ENCODE results near the gene RAB38.

The RAB38 gene

DNA sequence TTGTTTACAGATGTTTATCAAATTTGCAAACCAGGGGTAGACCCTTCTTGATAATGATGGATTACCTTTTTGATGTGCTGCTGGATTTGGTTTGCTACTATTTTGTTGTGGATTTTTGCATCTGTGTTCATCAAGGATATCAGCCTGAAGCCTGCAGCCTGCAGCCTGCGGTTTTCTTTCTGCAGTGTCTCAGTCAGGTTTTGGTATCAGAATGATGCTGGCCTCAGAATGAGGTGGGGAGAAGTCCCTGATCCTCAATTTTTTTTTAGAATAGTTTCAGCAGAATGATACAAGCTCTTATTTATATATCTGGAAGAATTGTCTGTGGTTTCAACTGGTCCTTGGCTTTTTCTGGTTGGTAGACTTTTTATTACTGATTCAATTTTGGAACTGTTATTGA is 19.7 kb upstream of the RAB38 start:
- Histone ChIP-seq H3K4me3 (no peak overlapping the region), H3K36me3 (no peaks in the 10 kb centered on the region), H3K27ac (no peak overlapping the region), H4K20me1 (no peaks in the 10 kb centered on the region), H3K4me2 (no peak overlapping the region), H3K9me3 (peaks cover 28% of the 10 kb centered on the region), H3K4me1 (no peaks in the 10 kb centered on the region), H3K27me3 (no peaks in the 10 kb centered on the region), H3K9ac (no peak overlapping the region)
- TF ChIP-seq Cebpa-rat (IDR thresholded peaks at IDR 0.05) = no peak

DNA sequence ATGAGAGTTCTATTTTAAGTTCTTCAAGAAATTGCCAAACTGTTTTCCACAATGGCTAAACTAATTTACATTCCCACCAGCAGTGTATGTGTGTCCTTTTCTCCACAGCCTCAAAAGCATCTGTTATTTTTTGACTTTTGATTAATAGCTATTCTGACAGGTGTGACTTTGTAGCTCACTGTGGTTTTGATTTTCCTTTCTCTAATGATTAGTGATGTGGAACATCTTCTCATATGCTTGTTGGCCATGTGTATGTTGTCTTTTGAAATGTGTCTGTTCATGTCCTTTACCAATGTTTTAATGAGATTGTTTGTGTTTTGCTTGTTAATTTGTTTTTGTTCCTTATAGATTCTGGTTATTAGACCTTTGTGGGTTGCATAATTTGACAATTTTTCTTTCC is 18.0 kb upstream of the RAB38 start:
- Histone ChIP-seq H3K27me3 (no peaks in the 10 kb centered on the region), H3K9ac (no peak overlapping the region), H4K20me1 (no peaks in the 10 kb centered on the region), H3K4me3 (no peak overlapping the region), H3K27ac (no peak overlapping the region), H3K9me3 (peaks cover 28% of the 10 kb centered on the region), H3K4me1 (no peaks in the 10 kb centered on the region), H3K4me2 (no peak overlapping the region), H3K36me3 (no peaks in the 10 kb centered on the region)
- TF ChIP-seq Cebpa-rat (IDR thresholded peaks at IDR 0.05) = no peak

DNA sequence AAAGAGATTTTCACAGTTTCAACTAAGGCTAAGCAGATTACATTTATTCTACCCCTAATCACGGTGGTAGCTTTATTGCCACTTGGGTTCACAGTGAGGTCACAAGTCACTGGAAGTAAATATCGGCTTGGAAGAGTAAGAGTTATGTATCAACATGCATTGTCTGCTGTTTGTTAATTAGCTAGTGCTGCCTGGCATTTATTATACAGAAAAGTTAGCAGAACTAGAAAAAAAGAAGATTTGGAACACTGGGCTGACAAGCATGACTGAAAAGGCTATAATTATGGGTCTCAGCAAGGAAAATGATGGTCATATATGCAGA is 13.7 kb upstream of the RAB38 start:
- no peak for TF ChIP-seq Cebpa-rat (IDR thresholded peaks at IDR 0.05)
- H3K27me3 ChIP-seq = no peaks in the 10 kb centered on the region
- H3K36me3 ChIP-seq = no peaks in the 10 kb centered on the region
- no peaks in the 10 kb centered on the region for H3K4me1 ChIP-seq
- H3K4me2 ChIP-seq = no peak overlapping the region
- peaks cover 9% of the 10 kb centered on the region for H3K9me3 ChIP-seq
- H3K4me3 ChIP-seq = no peak overlapping the region
- H3K27ac ChIP-seq = no peak overlapping the region
- H3K9ac ChIP-seq = no peak overlapping the region
- no peaks in the 10 kb centered on the region for H4K20me1 ChIP-seq

DNA sequence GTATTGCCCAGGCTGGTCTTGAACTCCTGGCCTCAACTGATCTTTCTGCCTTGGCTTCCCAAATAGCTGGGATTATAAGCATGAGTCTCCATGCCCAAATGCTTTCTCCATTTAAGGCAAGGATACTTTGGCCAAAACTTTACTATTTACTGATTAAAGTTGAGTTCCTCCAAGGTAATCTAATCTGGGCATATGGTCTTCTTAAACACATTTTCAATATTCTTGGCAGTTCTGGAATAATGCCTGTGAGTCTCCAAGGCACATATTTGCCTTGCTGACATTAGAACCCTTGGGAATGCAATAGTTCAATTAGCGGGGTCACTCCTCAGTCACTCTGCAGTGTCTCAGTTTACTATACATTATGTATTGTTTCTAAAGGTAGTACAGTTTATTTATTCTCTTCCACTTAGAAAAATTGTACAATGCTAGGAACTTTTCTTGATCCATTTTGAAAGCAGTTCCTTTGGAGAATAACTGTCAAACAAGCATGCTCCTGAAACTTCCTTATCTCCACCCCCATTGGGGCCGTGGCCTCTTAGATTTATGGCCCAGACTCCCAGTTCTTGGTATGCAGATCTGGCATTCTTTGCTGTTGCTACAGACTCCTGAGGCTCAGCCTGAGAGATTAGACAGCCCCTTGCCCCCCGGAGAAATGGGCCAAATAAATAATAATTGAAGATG is 13.1 kb upstream of the RAB38 start:
- H3K9ac ChIP-seq = no peak overlapping the region
- no peaks in the 10 kb centered on the region for H3K27me3 ChIP-seq
- H3K4me3 ChIP-seq = no peak overlapping the region
- no peak overlapping the region for H3K27ac ChIP-seq
- H3K9me3 ChIP-seq = peaks cover 9% of the 10 kb centered on the region
- no peaks in the 10 kb centered on the region for H3K4me1 ChIP-seq
- H3K36me3 ChIP-seq = no peaks in the 10 kb centered on the region
- no peaks in the 10 kb centered on the region for H4K20me1 ChIP-seq
- H3K4me2 ChIP-seq = no peak overlapping the region
- no peak for TF ChIP-seq Cebpa-rat (IDR thresholded peaks at IDR 0.05)

DNA sequence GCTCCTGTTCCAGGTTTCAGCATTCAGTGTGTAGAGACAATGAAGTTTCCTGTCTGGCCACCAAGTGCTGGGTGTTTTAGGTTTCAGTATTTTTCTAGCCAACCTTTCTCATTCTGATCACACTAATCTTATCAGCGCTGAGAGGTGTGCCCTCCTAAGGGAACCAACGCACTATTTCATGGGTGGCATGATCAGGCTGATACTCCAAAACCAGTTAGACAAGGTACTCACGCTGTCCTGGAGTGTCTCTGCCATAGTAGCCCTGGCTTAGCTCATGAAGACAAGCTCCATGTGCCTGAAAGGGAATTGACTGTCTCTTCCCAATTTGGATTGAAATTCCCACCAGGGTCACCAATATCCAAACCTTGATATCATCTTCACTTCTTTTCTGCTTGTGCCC is 8.0 kb upstream of the RAB38 start:
- TF ChIP-seq Cebpa-rat (IDR thresholded peaks at IDR 0.05) = no peak
- Histone ChIP-seq H4K20me1 (no peaks in the 10 kb centered on the region), H3K36me3 (no peaks in the 10 kb centered on the region), H3K4me3 (no peak overlapping the region), H3K4me1 (no peaks in the 10 kb centered on the region), H3K4me2 (no peak overlapping the region), H3K27me3 (no peaks in the 10 kb centered on the region), H3K27ac (no peak overlapping the region), H3K9me3 (peaks cover 9% of the 10 kb centered on the region), H3K9ac (no peak overlapping the region)

DNA sequence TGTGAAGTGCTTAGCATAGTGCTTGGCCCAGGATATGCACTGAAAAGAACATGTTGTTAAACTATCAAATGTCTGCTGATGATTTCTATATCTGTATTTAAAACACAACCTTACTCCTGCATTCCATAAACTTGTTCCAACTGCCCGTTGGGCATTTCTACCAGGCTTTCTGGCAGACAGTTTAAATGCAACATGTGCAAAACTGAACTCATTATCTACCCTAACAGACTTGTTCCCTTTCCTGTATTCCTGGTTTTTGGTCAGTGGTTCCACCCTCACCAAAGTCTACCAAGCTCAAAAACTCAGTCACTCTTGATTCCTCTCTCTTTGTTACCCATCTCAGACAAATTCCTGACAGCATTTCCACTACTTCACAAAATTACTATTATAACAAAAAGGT is 6.5 kb upstream of the RAB38 start:
- Histone ChIP-seq H4K20me1 (no peaks in the 10 kb centered on the region), H3K4me3 (no peak overlapping the region), H3K36me3 (no peaks in the 10 kb centered on the region), H3K4me2 (no peak overlapping the region), H3K4me1 (no peaks in the 10 kb centered on the region), H3K9ac (no peak overlapping the region), H3K27ac (no peak overlapping the region), H3K9me3 (peaks cover 4% of the 10 kb centered on the region), H3K27me3 (no peaks in the 10 kb centered on the region)
- TF ChIP-seq Cebpa-rat (IDR thresholded peaks at IDR 0.05) = no peak

DNA sequence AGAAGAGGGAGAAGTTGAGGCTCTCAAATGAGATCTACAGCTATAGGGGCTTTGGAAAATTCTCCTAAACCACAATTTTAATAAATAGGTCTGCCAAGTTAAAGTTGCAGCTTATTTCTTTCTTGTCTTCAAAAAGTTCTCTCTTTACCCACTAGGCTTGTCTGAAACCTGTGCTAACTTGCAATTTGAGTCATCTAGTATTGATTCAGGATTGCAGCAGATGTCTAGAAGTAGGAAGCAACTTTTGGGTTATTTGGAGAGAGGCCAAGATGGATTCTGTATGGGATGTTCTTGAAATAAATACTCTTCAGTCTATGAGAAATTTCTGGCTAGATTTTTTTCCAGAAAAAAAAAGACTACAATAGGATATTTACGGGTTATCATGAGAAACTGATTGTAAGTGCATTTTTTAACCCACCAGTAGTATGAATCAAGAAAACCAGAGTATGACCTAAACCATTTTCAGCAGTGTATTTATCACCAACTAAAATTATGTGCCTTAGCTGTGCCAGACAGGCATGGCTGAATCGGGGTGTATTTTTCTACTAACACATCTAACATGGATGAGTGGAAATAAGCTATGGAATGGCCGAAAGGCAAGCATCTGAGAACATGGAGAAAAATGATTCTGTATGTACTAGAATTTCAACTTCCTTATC is 4.9 kb upstream of the RAB38 start:
- H3K4me3 ChIP-seq = no peak overlapping the region
- no peak overlapping the region for H3K4me2 ChIP-seq
- no peaks in the 10 kb centered on the region for H4K20me1 ChIP-seq
- no peak overlapping the region for H3K9ac ChIP-seq
- no peak overlapping the region for H3K27ac ChIP-seq
- H3K36me3 ChIP-seq = no peaks in the 10 kb centered on the region
- H3K4me1 ChIP-seq = peaks cover 7% of the 10 kb centered on the region
- no peaks in the 10 kb centered on the region for H3K9me3 ChIP-seq
- TF ChIP-seq Cebpa-rat (IDR thresholded peaks at IDR 0.05) = no peak
- no peaks in the 10 kb centered on the region for H3K27me3 ChIP-seq

DNA sequence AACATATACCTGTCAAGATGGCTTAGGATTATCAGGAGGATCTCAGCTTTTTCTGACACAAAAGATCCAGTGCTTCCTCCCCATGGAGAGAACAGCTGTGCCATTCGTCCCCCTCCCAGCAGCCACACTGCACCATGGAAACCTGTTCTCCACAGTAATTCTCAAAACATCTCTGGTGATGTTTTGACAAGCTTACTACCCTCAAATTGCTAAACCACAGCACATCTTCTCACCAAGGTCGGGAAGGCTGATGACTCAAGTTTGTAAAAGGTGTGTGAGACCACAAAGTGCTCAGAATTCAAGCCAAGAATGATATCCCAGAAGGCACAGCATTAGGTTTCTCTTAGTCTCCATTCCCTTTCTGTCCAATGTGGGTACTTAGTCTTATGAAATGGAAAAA is 3.9 kb upstream of the RAB38 start:
- Histone ChIP-seq H3K27me3 (no peaks in the 10 kb centered on the region), H4K20me1 (no peaks in the 10 kb centered on the region), H3K4me1 (peaks cover 16% of the 10 kb centered on the region), H3K36me3 (no peaks in the 10 kb centered on the region), H3K27ac (no peak overlapping the region), H3K9me3 (no peaks in the 10 kb centered on the region), H3K9ac (no peak overlapping the region), H3K4me2 (no peak overlapping the region), H3K4me3 (no peak overlapping the region)
- TF ChIP-seq Cebpa-rat (IDR thresholded peaks at IDR 0.05) = no peak

DNA sequence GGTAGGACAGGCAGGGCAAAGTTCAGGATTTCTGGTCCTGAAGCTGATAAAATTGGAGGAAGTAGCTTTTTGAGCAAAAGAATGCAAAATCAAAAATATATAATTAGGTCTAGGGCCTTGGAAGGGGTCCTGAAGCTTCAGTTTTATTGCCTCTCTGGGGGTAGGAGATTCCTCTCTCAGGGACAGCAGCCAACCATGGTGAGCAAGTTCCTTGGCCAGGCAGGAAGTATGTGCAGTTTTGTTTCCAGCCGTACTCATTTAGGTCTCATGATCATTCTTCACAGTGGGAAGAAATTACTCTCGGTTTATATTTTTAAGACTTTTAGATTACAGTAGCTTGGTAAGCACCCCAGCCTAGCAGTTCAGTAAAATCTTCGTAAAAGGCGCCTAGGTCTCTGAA is 2.9 kb upstream of the RAB38 start:
- no peak overlapping the region for H3K27ac ChIP-seq
- H3K4me2 ChIP-seq = no peak overlapping the region
- H3K27me3 ChIP-seq = no peaks in the 10 kb centered on the region
- no peaks in the 10 kb centered on the region for H4K20me1 ChIP-seq
- no peaks in the 10 kb centered on the region for H3K9me3 ChIP-seq
- H3K9ac ChIP-seq = no peak overlapping the region
- peaks cover 23% of the 10 kb centered on the region for H3K4me1 ChIP-seq
- no peaks in the 10 kb centered on the region for H3K36me3 ChIP-seq
- H3K4me3 ChIP-seq = no peak overlapping the region
- no peak for TF ChIP-seq Cebpa-rat (IDR thresholded peaks at IDR 0.05)

DNA sequence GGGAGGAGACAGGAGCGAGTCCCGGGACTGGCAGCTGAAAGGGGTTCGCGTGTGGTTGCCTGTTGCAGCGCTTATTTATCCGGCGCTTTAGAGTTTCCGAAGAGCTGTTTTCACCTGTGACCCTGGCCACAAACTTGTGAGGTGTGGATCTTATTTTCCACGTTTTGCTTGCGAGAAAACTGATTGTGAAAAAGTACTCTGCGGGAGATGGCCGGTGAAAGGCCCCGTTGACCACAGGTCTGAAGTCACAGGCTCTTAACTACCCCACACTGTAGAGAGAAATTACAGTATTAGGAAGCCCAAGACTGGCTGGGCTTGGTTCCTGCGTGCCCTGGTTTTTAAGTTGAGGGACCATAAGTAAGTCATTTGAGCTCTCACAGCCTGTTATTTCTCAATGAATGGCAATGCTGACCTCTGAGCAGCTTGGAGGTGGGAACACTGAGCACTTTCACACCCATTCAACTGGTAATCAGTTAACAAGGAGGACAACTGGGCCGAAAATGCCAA is 379 bp upstream of the RAB38 start:
- Histone ChIP-seq H3K27ac (no peak overlapping the region), H3K4me2 (peak overlapping the region; percentile 97), H3K9ac (no peak overlapping the region), H3K9me3 (no peaks in the 10 kb centered on the region), H3K27me3 (no peaks in the 10 kb centered on the region), H4K20me1 (no peaks in the 10 kb centered on the region), H3K4me3 (peak overlapping the region; percentile 69), H3K36me3 (no peaks in the 10 kb centered on the region), H3K4me1 (peaks cover 23% of the 10 kb centered on the region)
- TF ChIP-seq Cebpa-rat (IDR thresholded peaks at IDR 0.05) = no peak
